Measurements from ENCODE around the gene NFATC1. TPM values are rescaled to one million over a fixed set of nuclear protein-coding genes. Genes with fewer than 3 reads are reported as not detected.

Gene NFATC1
- total and polyA plus RNA-seq, 2 experiments from 2014 or later, result 4.2 to 11.3 TPM

DNA sequence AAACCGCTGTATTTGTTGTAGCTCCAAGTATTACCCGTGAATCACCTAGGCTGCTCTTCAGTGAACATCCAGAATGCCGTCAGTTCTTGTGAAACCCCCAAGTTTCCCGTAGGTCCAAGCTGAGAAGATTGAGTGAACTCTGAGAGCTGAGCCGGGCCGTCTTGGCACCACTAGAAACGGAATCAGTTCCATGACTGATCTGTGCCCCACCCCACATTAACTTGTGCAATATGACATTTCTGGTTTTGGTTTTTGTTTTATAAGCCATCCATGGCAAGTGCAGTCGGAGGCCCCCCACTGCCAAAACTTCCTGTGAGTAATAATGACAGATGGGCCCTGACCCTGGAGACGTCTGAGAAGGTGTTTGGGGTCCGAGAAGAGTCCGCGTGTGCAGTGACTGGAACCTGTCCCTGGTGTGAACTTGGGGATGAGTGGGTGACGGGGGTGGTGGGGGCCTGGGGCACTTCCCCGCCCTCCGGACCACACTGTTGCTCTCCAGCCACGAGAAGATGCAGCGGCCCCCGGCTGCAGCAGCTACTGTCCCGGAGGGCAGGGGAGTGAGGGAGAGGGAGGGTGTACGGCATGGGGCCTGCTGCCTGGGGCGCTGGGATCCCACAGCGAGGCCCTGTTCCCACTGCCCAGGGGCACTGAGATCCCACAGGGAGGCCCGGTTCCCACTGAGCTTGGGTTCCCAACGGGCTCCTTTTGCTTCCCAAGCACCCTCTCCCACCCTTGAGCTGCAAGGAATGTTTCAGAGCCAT lies 26.5 kb downstream of the NFATC1 start:
- no peak overlapping the region for H2AFZ ChIP-seq
- 91% methylated on average over 22 of the region's 24 CpGs for whole genome bisulfite sequencing (ENCODE audit: low lambda C conversion rate, missing lambda C conversion rate)
- H3K4me3 ChIP-seq, result no peak overlapping the region
- no peaks in the 10 kb centered on the region for H4K20me1 ChIP-seq (ENCODE audit: insufficient read depth, poor library complexity, severe bottlenecking)
- H3K27me3 ChIP-seq, result no peaks in the 10 kb centered on the region
- H3K27ac ChIP-seq, result no peak overlapping the region
- H3K9me2 ChIP-seq (replicated peaks; ENCODE audit: insufficient read depth), result no peaks in the 10 kb centered on the region
- H3K9me3 ChIP-seq (ENCODE audit: low read depth), result no peaks in the 10 kb centered on the region
- no peak for DNase-seq (ENCODE audit: low spot score)
- H3K4me1 ChIP-seq (ENCODE audit: insufficient read depth), result no peaks in the 10 kb centered on the region
- no peaks in the 10 kb centered on the region for H3K79me2 ChIP-seq
- no peak overlapping the region for H3K4me2 ChIP-seq
- TF ChIP-seq, protein P1, sequence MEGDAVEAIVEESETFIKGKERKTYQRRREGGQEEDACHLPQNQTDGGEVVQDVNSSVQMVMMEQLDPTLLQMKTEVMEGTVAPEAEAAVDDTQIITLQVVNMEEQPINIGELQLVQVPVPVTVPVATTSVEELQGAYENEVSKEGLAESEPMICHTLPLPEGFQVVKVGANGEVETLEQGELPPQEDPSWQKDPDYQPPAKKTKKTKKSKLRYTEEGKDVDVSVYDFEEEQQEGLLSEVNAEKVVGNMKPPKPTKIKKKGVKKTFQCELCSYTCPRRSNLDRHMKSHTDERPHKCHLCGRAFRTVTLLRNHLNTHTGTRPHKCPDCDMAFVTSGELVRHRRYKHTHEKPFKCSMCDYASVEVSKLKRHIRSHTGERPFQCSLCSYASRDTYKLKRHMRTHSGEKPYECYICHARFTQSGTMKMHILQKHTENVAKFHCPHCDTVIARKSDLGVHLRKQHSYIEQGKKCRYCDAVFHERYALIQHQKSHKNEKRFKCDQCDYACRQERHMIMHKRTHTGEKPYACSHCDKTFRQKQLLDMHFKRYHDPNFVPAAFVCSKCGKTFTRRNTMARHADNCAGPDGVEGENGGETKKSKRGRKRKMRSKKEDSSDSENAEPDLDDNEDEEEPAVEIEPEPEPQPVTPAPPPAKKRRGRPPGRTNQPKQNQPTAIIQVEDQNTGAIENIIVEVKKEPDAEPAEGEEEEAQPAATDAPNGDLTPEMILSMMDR (IDR thresholded peaks at IDR 0.05; ENCODE audit: poor library complexity), result no peak
- TF ChIP-seq EZH2 (IDR thresholded peaks at IDR 0.05; ENCODE audit: borderline replicate concordance) (no peak), EZH2phosphoT487 (IDR thresholded peaks at IDR 0.05; ENCODE audit: low read depth, severe bottlenecking, unreplicated experiment) (no peak)
- no peaks in the 10 kb centered on the region for H3K36me3 ChIP-seq (replicated peaks; ENCODE audit: insufficient read depth, low read depth)

DNA sequence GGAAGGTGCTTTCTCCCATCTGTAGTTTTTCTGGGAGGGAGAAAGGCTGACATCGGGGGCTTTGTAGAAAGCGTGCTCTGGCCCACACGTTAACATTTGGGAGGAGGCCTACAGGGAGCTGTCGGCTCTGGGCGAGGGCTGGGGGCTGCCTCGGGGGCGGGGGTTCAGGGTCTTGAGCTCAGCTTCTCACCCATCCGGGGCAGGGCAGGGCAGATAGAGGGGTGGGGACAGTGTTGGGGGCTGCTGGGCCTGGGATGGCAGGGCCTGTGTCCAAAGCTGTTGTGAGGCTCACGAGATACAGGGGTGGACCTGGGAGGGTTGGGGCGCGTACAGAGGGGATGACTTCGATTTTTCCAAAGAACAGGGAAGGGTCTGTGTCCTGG lies 27.0 kb downstream of the NFATC1 start:
- whole genome bisulfite sequencing (ENCODE audit: low lambda C conversion rate, missing lambda C conversion rate), result 85% methylated on average over 11 of the region's 12 CpGs
- H3K4me3 ChIP-seq, result no peak overlapping the region
- no peak for DNase-seq (ENCODE audit: low spot score)
- TF ChIP-seq, protein P1 (IDR thresholded peaks at IDR 0.05; ENCODE audit: poor library complexity), result no peak
- TF ChIP-seq EZH2phosphoT487 (IDR thresholded peaks at IDR 0.05; ENCODE audit: low read depth, severe bottlenecking, unreplicated experiment) (no peak), EZH2 (IDR thresholded peaks at IDR 0.05; ENCODE audit: borderline replicate concordance) (no peak)
- no peaks in the 10 kb centered on the region for H3K27me3 ChIP-seq
- H3K4me2 ChIP-seq, result no peak overlapping the region
- no peak overlapping the region for H3K27ac ChIP-seq
- no peaks in the 10 kb centered on the region for H3K9me3 ChIP-seq (ENCODE audit: low read depth)
- H3K36me3 ChIP-seq (replicated peaks; ENCODE audit: insufficient read depth, low read depth), result no peaks in the 10 kb centered on the region
- no peaks in the 10 kb centered on the region for H3K79me2 ChIP-seq
- no peaks in the 10 kb centered on the region for H3K4me1 ChIP-seq (ENCODE audit: insufficient read depth)
- no peaks in the 10 kb centered on the region for H3K9me2 ChIP-seq (replicated peaks; ENCODE audit: insufficient read depth)
- H4K20me1 ChIP-seq (ENCODE audit: insufficient read depth, poor library complexity, severe bottlenecking), result no peaks in the 10 kb centered on the region
- no peak overlapping the region for H2AFZ ChIP-seq

DNA sequence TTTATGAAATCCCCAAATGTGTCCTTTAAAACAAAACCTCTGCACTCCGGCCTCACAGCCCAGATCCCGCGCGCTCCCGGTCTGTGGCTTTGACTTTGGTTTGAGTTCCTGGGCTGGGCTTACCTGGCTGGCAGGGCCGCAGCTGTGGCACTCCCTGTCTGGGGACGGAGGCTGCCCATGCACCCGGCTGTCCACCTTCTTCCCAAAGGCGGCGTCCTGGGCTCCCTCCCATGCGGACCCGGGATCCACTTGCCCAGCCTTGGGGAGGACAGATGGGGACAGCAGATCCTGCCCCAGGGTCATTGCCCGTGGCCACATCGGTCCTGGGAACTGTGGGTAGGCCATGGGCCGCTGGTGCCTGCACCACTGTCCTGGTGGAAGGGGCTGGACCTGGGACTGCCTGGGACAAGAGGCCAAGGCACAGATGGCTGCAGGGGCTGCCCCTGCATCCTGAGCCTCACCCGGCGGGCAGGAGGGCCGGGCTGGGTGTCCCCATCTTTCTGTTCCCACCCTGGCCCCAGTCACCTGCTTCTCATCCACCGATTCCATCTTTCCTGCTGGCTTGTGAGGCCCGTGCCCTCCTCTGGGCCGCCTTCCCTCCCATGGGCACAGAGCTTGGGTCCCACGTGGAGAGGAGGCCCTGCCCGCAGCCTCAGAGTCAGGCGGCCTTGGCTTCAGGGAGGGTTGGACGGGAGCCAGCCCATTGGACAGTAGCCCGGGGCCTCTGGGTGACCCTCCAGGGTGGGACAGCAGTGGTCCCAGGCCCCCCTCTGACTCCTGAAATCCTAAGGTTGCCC lies 27.7 kb downstream of the NFATC1 start:
- H3K9me3 ChIP-seq (ENCODE audit: low read depth), result no peaks in the 10 kb centered on the region
- H3K4me2 ChIP-seq, result no peak overlapping the region
- H3K9me2 ChIP-seq (replicated peaks; ENCODE audit: insufficient read depth), result no peaks in the 10 kb centered on the region
- no peaks in the 10 kb centered on the region for H4K20me1 ChIP-seq (ENCODE audit: insufficient read depth, poor library complexity, severe bottlenecking)
- no peaks in the 10 kb centered on the region for H3K79me2 ChIP-seq
- WGBS (ENCODE audit: low lambda C conversion rate, missing lambda C conversion rate), result 96% methylated on average over 25 of the region's 26 CpGs
- no peaks in the 10 kb centered on the region for H3K36me3 ChIP-seq (replicated peaks; ENCODE audit: insufficient read depth, low read depth)
- DNase-seq (ENCODE audit: low spot score), result no peak
- H3K27me3 ChIP-seq, result no peaks in the 10 kb centered on the region
- no peak overlapping the region for H3K27ac ChIP-seq
- H2AFZ ChIP-seq, result no peak overlapping the region
- no peak overlapping the region for H3K4me3 ChIP-seq
- TF ChIP-seq EZH2 (IDR thresholded peaks at IDR 0.05; ENCODE audit: borderline replicate concordance) (no peak), EZH2phosphoT487 (IDR thresholded peaks at IDR 0.05; ENCODE audit: low read depth, severe bottlenecking, unreplicated experiment) (no peak)
- TF ChIP-seq, protein P1 (IDR thresholded peaks at IDR 0.05; ENCODE audit: poor library complexity), result no peak
- H3K4me1 ChIP-seq (ENCODE audit: insufficient read depth), result no peaks in the 10 kb centered on the region
